ENCODE measurements around the gene TDRD1.

Gene TDRD1

GRCh38 chr10:114184276-114184675, 5.1 kb downstream of the TDRD1 start:
- H3K4me1 ChIP-seq (ENCODE audit: control insufficient read depth in 1 of 2, insufficient read depth in 1 of 2, low read depth in 1 of 2, low read length in 1 of 2) = no peaks in the 10 kb centered on the region
- no peaks in the 10 kb centered on the region for H3K36me3 ChIP-seq
- H3K4me3 ChIP-seq (ENCODE audit: low read depth in 1 of 2, low read length in 1 of 2) = no peak overlapping the region
- no peak overlapping the region for H3K27ac ChIP-seq
- H3K27me3 ChIP-seq = peaks cover 10% of the 10 kb centered on the region
- H3K9me3 ChIP-seq = no peaks in the 10 kb centered on the region
- TF ChIP-seq, protein P1, sequence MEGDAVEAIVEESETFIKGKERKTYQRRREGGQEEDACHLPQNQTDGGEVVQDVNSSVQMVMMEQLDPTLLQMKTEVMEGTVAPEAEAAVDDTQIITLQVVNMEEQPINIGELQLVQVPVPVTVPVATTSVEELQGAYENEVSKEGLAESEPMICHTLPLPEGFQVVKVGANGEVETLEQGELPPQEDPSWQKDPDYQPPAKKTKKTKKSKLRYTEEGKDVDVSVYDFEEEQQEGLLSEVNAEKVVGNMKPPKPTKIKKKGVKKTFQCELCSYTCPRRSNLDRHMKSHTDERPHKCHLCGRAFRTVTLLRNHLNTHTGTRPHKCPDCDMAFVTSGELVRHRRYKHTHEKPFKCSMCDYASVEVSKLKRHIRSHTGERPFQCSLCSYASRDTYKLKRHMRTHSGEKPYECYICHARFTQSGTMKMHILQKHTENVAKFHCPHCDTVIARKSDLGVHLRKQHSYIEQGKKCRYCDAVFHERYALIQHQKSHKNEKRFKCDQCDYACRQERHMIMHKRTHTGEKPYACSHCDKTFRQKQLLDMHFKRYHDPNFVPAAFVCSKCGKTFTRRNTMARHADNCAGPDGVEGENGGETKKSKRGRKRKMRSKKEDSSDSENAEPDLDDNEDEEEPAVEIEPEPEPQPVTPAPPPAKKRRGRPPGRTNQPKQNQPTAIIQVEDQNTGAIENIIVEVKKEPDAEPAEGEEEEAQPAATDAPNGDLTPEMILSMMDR (IDR thresholded peaks at IDR 0.05) = no peak

- no peaks in the 10 kb centered on the region for H3K36me3 ChIP-seq
- no peaks in the 10 kb centered on the region for H3K4me1 ChIP-seq (ENCODE audit: control insufficient read depth in 1 of 2, insufficient read depth in 1 of 2, low read depth in 1 of 2, low read length in 1 of 2)
- TF ChIP-seq, protein P1 (IDR thresholded peaks at IDR 0.05) = no peak
- H3K9me3 ChIP-seq = no peaks in the 10 kb centered on the region
- no peak overlapping the region for H3K4me3 ChIP-seq (ENCODE audit: low read depth in 1 of 2, low read length in 1 of 2)
- peaks cover 10% of the 10 kb centered on the region for H3K27me3 ChIP-seq
- H3K27ac ChIP-seq = no peak overlapping the region
Observed at GRCh38 chr10:114188001-114188400, 8.8 kb downstream of the TDRD1 start.

GRCh38 chr10:114188900-114189299, 9.7 kb downstream of the TDRD1 start:
- TF ChIP-seq, protein P1 (IDR thresholded peaks at IDR 0.05) = no peak
- Histone ChIP-seq H3K27me3 (peaks cover 13% of the 10 kb centered on the region), H3K4me3 (ENCODE audit: low read depth in 1 of 2, low read length in 1 of 2) (no peak overlapping the region), H3K9me3 (no peaks in the 10 kb centered on the region), H3K4me1 (ENCODE audit: control insufficient read depth in 1 of 2, insufficient read depth in 1 of 2, low read depth in 1 of 2, low read length in 1 of 2) (no peaks in the 10 kb centered on the region), H3K27ac (no peak overlapping the region), H3K36me3 (no peaks in the 10 kb centered on the region)

GRCh38 chr10:114189700-114190099, 10.5 kb downstream of the TDRD1 start:
- Histone ChIP-seq H3K27ac (no peak overlapping the region), H3K4me3 (ENCODE audit: low read depth in 1 of 2, low read length in 1 of 2) (no peak overlapping the region), H3K27me3 (peaks cover 13% of the 10 kb centered on the region), H3K36me3 (no peaks in the 10 kb centered on the region), H3K4me1 (ENCODE audit: control insufficient read depth in 1 of 2, insufficient read depth in 1 of 2, low read depth in 1 of 2, low read length in 1 of 2) (no peaks in the 10 kb centered on the region), H3K9me3 (no peaks in the 10 kb centered on the region)
- TF ChIP-seq, protein P1 (IDR thresholded peaks at IDR 0.05) = no peak

DNA sequence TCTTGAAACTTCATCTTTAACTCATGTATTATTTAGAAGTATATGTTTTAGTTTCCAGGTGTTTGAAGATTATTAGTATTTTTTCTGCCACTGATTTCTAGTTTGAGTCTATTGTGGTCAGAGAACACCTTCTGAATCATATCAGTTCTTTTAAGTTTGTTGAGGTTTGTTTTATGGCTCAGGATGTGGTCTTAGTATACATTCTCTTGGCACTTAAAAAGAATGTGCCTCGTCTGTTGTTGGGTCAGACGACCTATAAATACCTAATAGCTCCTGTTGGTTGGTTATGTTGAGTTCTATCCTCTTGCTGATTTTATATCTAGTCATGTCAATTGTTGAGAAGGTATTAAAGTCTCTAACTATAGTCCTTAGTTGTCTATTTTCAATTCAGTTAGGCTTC, 15.9 kb downstream of the TDRD1 start:
- H3K27ac ChIP-seq = no peak overlapping the region
- no peak overlapping the region for H3K4me3 ChIP-seq (ENCODE audit: low read depth in 1 of 2, low read length in 1 of 2)
- TF ChIP-seq, protein P1 (IDR thresholded peaks at IDR 0.05) = no peak
- no peaks in the 10 kb centered on the region for H3K4me1 ChIP-seq (ENCODE audit: control insufficient read depth in 1 of 2, insufficient read depth in 1 of 2, low read depth in 1 of 2, low read length in 1 of 2)
- H3K27me3 ChIP-seq = peaks cover 10% of the 10 kb centered on the region
- no peaks in the 10 kb centered on the region for H3K36me3 ChIP-seq
- no peaks in the 10 kb centered on the region for H3K9me3 ChIP-seq

- Histone ChIP-seq H3K9me3 (no peaks in the 10 kb centered on the region), H3K36me3 (no peaks in the 10 kb centered on the region), H3K27ac (no peak overlapping the region), H3K4me1 (ENCODE audit: control insufficient read depth in 1 of 2, insufficient read depth in 1 of 2, low read depth in 1 of 2, low read length in 1 of 2) (no peaks in the 10 kb centered on the region), H3K4me3 (ENCODE audit: low read depth in 1 of 2, low read length in 1 of 2) (no peak overlapping the region), H3K27me3 (peaks cover 6% of the 10 kb centered on the region)
- TF ChIP-seq, protein P1 (IDR thresholded peaks at IDR 0.05) = no peak
Observed at GRCh38 chr10:114199239-114199638, 20.1 kb downstream of the TDRD1 start.

All from neutrophil (primary cell).